Panc1 (cell line): Measurements from ENCODE around the gene WDR93. TPM values are rescaled to one million over a fixed set of nuclear protein-coding genes. Genes with fewer than 3 reads are reported as not detected.

Source experiments
- ATAC-seq: fragments of 200-7000 bp; cut with Tn5 transposase; 2 replicates; pipeline ENCODE4 v1.9.1; 2020; ENCODE audit warnings: mild to moderate bottlenecking, moderate library complexity
- BruUV-seq: library from RNA; stranded (reverse); fragments of 400-500 nt; replicated peaks from 2 replicates; lab custom pipeline; 2021; lab: Mats Ljungman, UMichigan
- CTCF ChIA-PET: fragments of 300-600 bp; sonication (Branson Sonifier 250); formaldehyde crosslinking; loops from one replicate; lab custom pipeline; 2022; ENCODE audit warnings: antibody characterized with exemption; lab: Charles Lee
- POLR2A ChIA-PET: fragments of 300-600 bp; sonication (Branson Sonifier 250); formaldehyde crosslinking; loops from one replicate; lab custom pipeline; 2022; ENCODE audit warnings: antibody characterized with exemption; lab: Charles Lee
- DNase-seq: peaks from one replicate; pipeline ENCODE4 v3.0.0-alpha.2; 2010; ENCODE audit warnings: low read depth, low spot score
- H3K27ac ChIP-seq: 2 replicates; pipeline ENCODE4 v1.5.1; 2011; ENCODE audit warnings: mild to moderate bottlenecking, low read length, inconsistent platforms
- H3K27me3 ChIP-seq: fragments of 200-500 bp; sonication (Bioruptor generic); 2 replicates; pipeline ENCODE4 v1.6.0; 2014; ENCODE audit warnings: low read length, inconsistent platforms; ENCODE audit not compliant: control insufficient read depth, insufficient read depth
- H3K36me3 ChIP-seq: fragments of 200-500 bp; sonication (Bioruptor generic); 2 replicates; pipeline ENCODE4 v1.5.1; 2014; ENCODE audit warnings: inconsistent platforms, mild to moderate bottlenecking, low read length, moderate library complexity; ENCODE audit not compliant: control insufficient read depth, insufficient read depth
- H3K4me1 ChIP-seq: 2 replicates; pipeline ENCODE4 v1.5.1; 2011; ENCODE audit warnings: inconsistent platforms, mild to moderate bottlenecking, low read length, moderate library complexity; ENCODE audit not compliant: control insufficient read depth, insufficient read depth
- H3K4me3 ChIP-seq, 2 experiments: 2 replicates each; pipeline ENCODE4 v1.5.1; 2011 to 2012; ENCODE audit warnings: low read depth in 2 of 2, low read length in 2 of 2, mild to moderate bottlenecking in 2 of 2, inconsistent platforms in 1 of 2, moderate library complexity in 1 of 2
- H3K9me3 ChIP-seq: fragments of 200-500 bp; sonication (Bioruptor generic); 2 replicates; pipeline ENCODE4 v1.5.1; 2014; ENCODE audit warnings: low read depth, mild to moderate bottlenecking, inconsistent platforms, low read length, moderate library complexity; ENCODE audit not compliant: control insufficient read depth, insufficient read depth
- POLR2AphosphoS5 ChIP-seq: IDR thresholded peaks from 2 replicates; pipeline ENCODE4 v1.6.1; 2012; ENCODE audit warnings: mild to moderate bottlenecking, low read depth, low read length, moderate library complexity
- SIN3A ChIP-seq: IDR thresholded peaks from 2 replicates; pipeline ENCODE4 v1.6.1; 2012; ENCODE audit warnings: low read depth, mild to moderate bottlenecking, low read length, moderate library complexity, borderline replicate concordance; ENCODE audit not compliant: insufficient read depth
- TCF7L2 ChIP-seq: IDR thresholded peaks from 2 replicates; pipeline ENCODE4 v1.6.1; 2011; ENCODE audit warnings: mild to moderate bottlenecking, low read depth, low read length, inconsistent platforms
- in situ Hi-C: cut with HindIII; loops from 2 replicates; pipeline ENCODE4 v1.10.0; 2016; ENCODE audit warnings: low sequenced_read_pairs, low pct_unique_long_range_greater_than_20kb
- intact Hi-C: fragments of 100-400 bp; cut with micrococcal nuclease; formaldehyde crosslinking; loops from one replicate; pipeline ENCODE4 v1.10.0; 2022; ENCODE audit not compliant: unreplicated experiment
- total RNA-seq: library from RNA; stranded (reverse); gene quantifications from one replicate; pipeline ENCODE4 v1.2.1, GENCODE V29; 2021; ENCODE audit not compliant: unreplicated experiment
- TF ChIP-seq, protein P1 (sequence below), 2 experiments: IDR thresholded peaks; 2 replicates each; pipeline ENCODE4 v1.6.1; 2011 to 2012; ENCODE audit warnings: low read depth in 2 of 2, control low read depth in 1 of 2, low read length in 1 of 2, mild to moderate bottlenecking in 1 of 2, moderate library complexity in 1 of 2; ENCODE audit not compliant: insufficient read depth in 1 of 2
- TF ChIP-seq, protein P2 (sequence below): fragments of 450-650 bp; IDR thresholded peaks from 2 replicates; pipeline ENCODE4 v1.5.1; 2017; ENCODE audit warnings: mild to moderate bottlenecking

Gene WDR93
- total RNA-seq, 1 experiment from 2014 or later: 0.18 TPM

DNA sequence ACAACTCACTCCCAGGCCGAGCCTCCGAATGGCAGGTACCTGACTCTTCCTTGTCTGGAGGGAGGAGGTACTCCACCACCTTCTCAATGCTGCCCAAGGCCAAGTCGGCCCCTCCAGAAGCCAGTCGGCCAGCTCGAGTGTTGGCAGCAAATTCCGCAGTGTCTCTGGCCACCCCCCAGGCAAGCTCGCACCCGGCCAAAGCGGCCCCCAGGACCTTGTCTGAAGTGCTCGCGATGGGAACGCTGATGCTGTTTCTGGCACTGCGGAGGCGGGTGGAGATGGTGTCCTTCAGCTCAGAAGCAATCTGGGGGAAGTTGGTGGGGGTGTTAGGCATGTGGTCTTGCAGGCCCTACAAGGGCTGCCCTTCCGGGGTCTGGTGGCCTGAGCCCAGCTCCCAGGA lies 20.7 kb upstream of the WDR93 start:
- peaks cover 11% of the 10 kb centered on the region for H3K4me1 ChIP-seq
- no peaks in the 10 kb centered on the region for H3K27me3 ChIP-seq
- ATAC-seq (no peak), DNase-seq (no peak)
- in situ Hi-C loops: no loop called here
- H3K9me3 ChIP-seq: no peaks in the 10 kb centered on the region
- ChIA-PET CTCF (no interaction called here), POLR2A (no interaction called here)
- intact Hi-C loops: no loop called here
- TF ChIP-seq TCF7L2: no peak
- TF ChIP-seq SIN3A: no peak
- no peak for TF ChIP-seq POLR2AphosphoS5
- TF ChIP-seq, protein P1, sequence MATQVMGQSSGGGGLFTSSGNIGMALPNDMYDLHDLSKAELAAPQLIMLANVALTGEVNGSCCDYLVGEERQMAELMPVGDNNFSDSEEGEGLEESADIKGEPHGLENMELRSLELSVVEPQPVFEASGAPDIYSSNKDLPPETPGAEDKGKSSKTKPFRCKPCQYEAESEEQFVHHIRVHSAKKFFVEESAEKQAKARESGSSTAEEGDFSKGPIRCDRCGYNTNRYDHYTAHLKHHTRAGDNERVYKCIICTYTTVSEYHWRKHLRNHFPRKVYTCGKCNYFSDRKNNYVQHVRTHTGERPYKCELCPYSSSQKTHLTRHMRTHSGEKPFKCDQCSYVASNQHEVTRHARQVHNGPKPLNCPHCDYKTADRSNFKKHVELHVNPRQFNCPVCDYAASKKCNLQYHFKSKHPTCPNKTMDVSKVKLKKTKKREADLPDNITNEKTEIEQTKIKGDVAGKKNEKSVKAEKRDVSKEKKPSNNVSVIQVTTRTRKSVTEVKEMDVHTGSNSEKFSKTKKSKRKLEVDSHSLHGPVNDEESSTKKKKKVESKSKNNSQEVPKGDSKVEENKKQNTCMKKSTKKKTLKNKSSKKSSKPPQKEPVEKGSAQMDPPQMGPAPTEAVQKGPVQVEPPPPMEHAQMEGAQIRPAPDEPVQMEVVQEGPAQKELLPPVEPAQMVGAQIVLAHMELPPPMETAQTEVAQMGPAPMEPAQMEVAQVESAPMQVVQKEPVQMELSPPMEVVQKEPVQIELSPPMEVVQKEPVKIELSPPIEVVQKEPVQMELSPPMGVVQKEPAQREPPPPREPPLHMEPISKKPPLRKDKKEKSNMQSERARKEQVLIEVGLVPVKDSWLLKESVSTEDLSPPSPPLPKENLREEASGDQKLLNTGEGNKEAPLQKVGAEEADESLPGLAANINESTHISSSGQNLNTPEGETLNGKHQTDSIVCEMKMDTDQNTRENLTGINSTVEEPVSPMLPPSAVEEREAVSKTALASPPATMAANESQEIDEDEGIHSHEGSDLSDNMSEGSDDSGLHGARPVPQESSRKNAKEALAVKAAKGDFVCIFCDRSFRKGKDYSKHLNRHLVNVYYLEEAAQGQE (IDR thresholded peaks at IDR 0.05; ENCODE audit: insufficient read depth in 1 of 2, low read depth in 2 of 2, low read length in 1 of 2): no peak
- TF ChIP-seq, protein P2, sequence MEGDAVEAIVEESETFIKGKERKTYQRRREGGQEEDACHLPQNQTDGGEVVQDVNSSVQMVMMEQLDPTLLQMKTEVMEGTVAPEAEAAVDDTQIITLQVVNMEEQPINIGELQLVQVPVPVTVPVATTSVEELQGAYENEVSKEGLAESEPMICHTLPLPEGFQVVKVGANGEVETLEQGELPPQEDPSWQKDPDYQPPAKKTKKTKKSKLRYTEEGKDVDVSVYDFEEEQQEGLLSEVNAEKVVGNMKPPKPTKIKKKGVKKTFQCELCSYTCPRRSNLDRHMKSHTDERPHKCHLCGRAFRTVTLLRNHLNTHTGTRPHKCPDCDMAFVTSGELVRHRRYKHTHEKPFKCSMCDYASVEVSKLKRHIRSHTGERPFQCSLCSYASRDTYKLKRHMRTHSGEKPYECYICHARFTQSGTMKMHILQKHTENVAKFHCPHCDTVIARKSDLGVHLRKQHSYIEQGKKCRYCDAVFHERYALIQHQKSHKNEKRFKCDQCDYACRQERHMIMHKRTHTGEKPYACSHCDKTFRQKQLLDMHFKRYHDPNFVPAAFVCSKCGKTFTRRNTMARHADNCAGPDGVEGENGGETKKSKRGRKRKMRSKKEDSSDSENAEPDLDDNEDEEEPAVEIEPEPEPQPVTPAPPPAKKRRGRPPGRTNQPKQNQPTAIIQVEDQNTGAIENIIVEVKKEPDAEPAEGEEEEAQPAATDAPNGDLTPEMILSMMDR: no peak
- H3K4me3 ChIP-seq: no peak overlapping the region
- no TSS peak for BruUV-seq
- no peak overlapping the region for H3K27ac ChIP-seq
- no peaks in the 10 kb centered on the region for H3K36me3 ChIP-seq

DNA sequence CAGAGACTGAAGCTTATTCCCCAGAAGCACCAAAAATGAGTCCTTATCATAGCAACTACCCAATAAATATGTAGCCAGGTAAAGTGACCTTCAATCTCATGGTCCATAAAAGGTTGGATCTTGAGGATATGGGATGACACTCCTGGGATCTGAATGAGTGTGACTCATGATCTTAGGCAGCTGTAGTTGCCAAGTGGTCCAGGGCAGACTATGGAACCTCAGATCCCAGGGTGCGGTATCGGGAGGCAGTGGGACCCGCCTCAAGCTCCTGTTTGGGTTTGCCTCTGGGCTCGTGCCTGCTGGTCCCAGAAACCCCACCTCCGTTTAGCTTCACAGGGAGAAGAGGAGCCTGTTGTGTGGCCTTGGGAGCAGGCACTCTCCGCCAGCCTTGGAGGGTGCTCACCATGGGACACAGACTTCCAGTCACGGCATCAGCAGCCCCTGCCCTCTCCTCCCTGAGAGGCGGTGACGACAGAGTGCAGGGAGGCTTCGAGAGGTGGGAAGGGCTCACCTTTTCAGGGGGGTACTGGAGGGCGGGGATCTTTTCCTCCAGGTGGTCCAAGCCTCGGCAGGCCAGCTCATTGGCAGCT lies 19.5 kb upstream of the WDR93 start:
- ChIA-PET CTCF (no interaction called here), POLR2A (no interaction called here)
- BruUV-seq: no TSS peak
- H3K9me3 ChIP-seq: no peaks in the 10 kb centered on the region
- no peak overlapping the region for H3K27ac ChIP-seq
- TF ChIP-seq POLR2AphosphoS5 (no peak), SIN3A (no peak), TCF7L2 (no peak)
- TF ChIP-seq, protein P2: no peak
- TF ChIP-seq, protein P1 (IDR thresholded peaks at IDR 0.05; ENCODE audit: insufficient read depth in 1 of 2, low read depth in 2 of 2, low read length in 1 of 2): no peak
- no peaks in the 10 kb centered on the region for H3K27me3 ChIP-seq
- ATAC-seq (no peak), DNase-seq (no peak)
- in situ Hi-C loops: no loop called here
- intact Hi-C loops: no loop called here
- H3K4me1 ChIP-seq: peaks cover 4% of the 10 kb centered on the region; the same call in 1 of the 2 replicates
- no peaks in the 10 kb centered on the region for H3K36me3 ChIP-seq
- H3K4me3 ChIP-seq: no peak overlapping the region
